Measurements from ENCODE around the gene FAM83F.

GRCh38 chr22:40055143-40055883, 60.6 kb downstream of the FAM83F start:
- no peak for TF ChIP-seq CTCF (IDR thresholded peaks at IDR 0.05)
- no peak for TF ChIP-seq EZH2 (IDR thresholded peaks at IDR 0.05; ENCODE audit: borderline replicate concordance, insufficient read depth, low read depth, low read length, poor library complexity, severe bottlenecking)
